Measurements from ENCODE around the gene SYNDIG1. TPM values are rescaled to one million over a fixed set of nuclear protein-coding genes. Genes with fewer than 3 reads are reported as not detected.

The SYNDIG1 gene
- total RNA-seq, 1 donor = 1.6 TPM

- no peak for TF ChIP-seq CTCF (IDR thresholded peaks at IDR 0.05; ENCODE audit: insufficient read depth, low read length)
- H3K4me3 ChIP-seq (ENCODE audit: low read depth, low read length) = no peak overlapping the region
- no peak for DNase-seq (ENCODE audit: low read depth)
Measured at GRCh38 chr20:24637087-24637486, 167.7 kb downstream of the SYNDIG1 start.

GRCh38 chr20:24637941-24638340 is 168.5 kb downstream of the SYNDIG1 start:
- H3K4me3 ChIP-seq (ENCODE audit: low read depth, low read length) = no peak overlapping the region
- DNase-seq (ENCODE audit: low read depth) = no peak
- no peak for TF ChIP-seq CTCF (IDR thresholded peaks at IDR 0.05; ENCODE audit: insufficient read depth, low read length)

- DNase-seq (ENCODE audit: low read depth) = peak; percentile 20
- H3K4me3 ChIP-seq (ENCODE audit: low read depth, low read length) = no peak overlapping the region
- no peak for TF ChIP-seq CTCF (IDR thresholded peaks at IDR 0.05; ENCODE audit: insufficient read depth, low read length)
Measured at GRCh38 chr20:24638591-24639548, 169.4 kb downstream of the SYNDIG1 start.

GRCh38 chr20:24640276-24640675 is 170.8 kb downstream of the SYNDIG1 start:
- H3K4me3 ChIP-seq (ENCODE audit: low read depth, low read length) = no peak overlapping the region
- TF ChIP-seq CTCF (IDR thresholded peaks at IDR 0.05; ENCODE audit: insufficient read depth, low read length) = no peak
- no peak for DNase-seq (ENCODE audit: low read depth)

GRCh38 chr20:24640686-24641085 is 171.3 kb downstream of the SYNDIG1 start:
- DNase-seq (ENCODE audit: low read depth) = no peak
- no peak for TF ChIP-seq CTCF (IDR thresholded peaks at IDR 0.05; ENCODE audit: insufficient read depth, low read length)

GRCh38 chr20:24643731-24644626 is 174.6 kb downstream of the SYNDIG1 start:
- no peak for TF ChIP-seq CTCF (IDR thresholded peaks at IDR 0.05; ENCODE audit: insufficient read depth, low read length)
- no peak overlapping the region for H3K4me3 ChIP-seq (ENCODE audit: low read depth, low read length)
- DNase-seq (ENCODE audit: low read depth) = no peak

More at GRCh38 chr20:24640686-24641085, 171.3 kb downstream of the SYNDIG1 start:
- H3K4me3 ChIP-seq (ENCODE audit: low read depth, low read length) = no peak overlapping the region
